Myocyte (in vitro differentiated cells): Measurements from ENCODE around the gene NR2F1-AS1. TPM values are rescaled to one million over a fixed set of nuclear protein-coding genes. Genes with fewer than 3 reads are reported as not detected.
"Not testable (repeated sequence)": the region's sequence is repeated elsewhere in the genome, so short reads cannot be mapped to it uniquely, and the experiment has no call there.

Source experiments
- DNase-seq: peaks from one replicate; pipeline ENCODE4 v3.0.0-alpha.2; 2012; ENCODE audit warnings: low read depth
- total RNA-seq: library from RNA; depleted of rRNA; stranded (reverse); fragments of >200 nt; gene quantifications from 2 replicates; pipeline ENCODE4 v1.2.3, GENCODE V29; 2014

The NR2F1-AS1 gene
- total RNA-seq, 1 donor from 2014 or later, result 3.2 TPM

- peak; percentile 80 for DNase-seq
Observed at GRCh38 chr5:93532370-93532769, 48.6 kb downstream of the NR2F1-AS1 start.

- not testable (repeated sequence) for DNase-seq
Observed at GRCh38 chr5:93521815-93522214, 59.2 kb downstream of the NR2F1-AS1 start.

GRCh38 chr5:93519740-93520139 is 61.3 kb downstream of the NR2F1-AS1 start:
- peak; percentile 28 for DNase-seq

GRCh38 chr5:93517828-93518227 is 63.2 kb downstream of the NR2F1-AS1 start:
- no peak for DNase-seq

- DNase-seq, result no peak
Observed at GRCh38 chr5:93513298-93513697, 67.7 kb downstream of the NR2F1-AS1 start.

GRCh38 chr5:93512799-93513198 is 68.2 kb downstream of the NR2F1-AS1 start:
- peak; percentile 38 for DNase-seq

- DNase-seq, result no peak
Observed at GRCh38 chr5:93511445-93511844, 69.6 kb downstream of the NR2F1-AS1 start.

GRCh38 chr5:93510626-93511380 is 70.2 kb downstream of the NR2F1-AS1 start:
- no peak for DNase-seq

GRCh38 chr5:93505553-93505952 is 75.5 kb downstream of the NR2F1-AS1 start:
- DNase-seq, result not testable (repeated sequence)

- peak; percentile 52 for DNase-seq
Observed at GRCh38 chr5:93503598-93504067, 77.4 kb downstream of the NR2F1-AS1 start.

GRCh38 chr5:93497096-93497495 is 83.9 kb downstream of the NR2F1-AS1 start:
- DNase-seq, result no peak

GRCh38 chr5:93479982-93480509 is 101.0 kb downstream of the NR2F1-AS1 start:
- no peak for DNase-seq

- no peak for DNase-seq
Observed at GRCh38 chr5:93477816-93478215, 103.2 kb downstream of the NR2F1-AS1 start.

GRCh38 chr5:93476251-93476742 is 104.7 kb downstream of the NR2F1-AS1 start:
- no peak for DNase-seq

GRCh38 chr5:93462916-93463315 is 118.1 kb downstream of the NR2F1-AS1 start:
- no peak for DNase-seq

GRCh38 chr5:93461756-93462155 is 119.3 kb downstream of the NR2F1-AS1 start:
- peak; percentile 3 for DNase-seq

- no peak for DNase-seq
Observed at GRCh38 chr5:93460286-93460685, 120.7 kb downstream of the NR2F1-AS1 start.

- DNase-seq, result not testable (repeated sequence)
Observed at GRCh38 chr5:93456796-93457195, 124.2 kb downstream of the NR2F1-AS1 start.

- peak; percentile 12 for DNase-seq
Observed at GRCh38 chr5:93454896-93455295, 126.1 kb downstream of the NR2F1-AS1 start.

- DNase-seq, result peak; percentile 6
Observed at GRCh38 chr5:93452255-93452654, 128.8 kb downstream of the NR2F1-AS1 start.

- DNase-seq, result no peak
Observed at GRCh38 chr5:93438124-93438523, 142.9 kb downstream of the NR2F1-AS1 start.

GRCh38 chr5:93436083-93436482 is 144.9 kb downstream of the NR2F1-AS1 start:
- DNase-seq, result no peak

GRCh38 chr5:93433422-93433821 is 147.6 kb downstream of the NR2F1-AS1 start:
- DNase-seq, result no peak
